ENCODE results near the gene PSMA7.
A peak's percentile ranks its signal among the peaks of the same experiment; 100 is the strongest.
"Not testable (repeated sequence)": the region's sequence is repeated elsewhere in the genome, so short reads cannot be mapped to it uniquely, and the experiment has no call there.

The PSMA7 gene

DNA sequence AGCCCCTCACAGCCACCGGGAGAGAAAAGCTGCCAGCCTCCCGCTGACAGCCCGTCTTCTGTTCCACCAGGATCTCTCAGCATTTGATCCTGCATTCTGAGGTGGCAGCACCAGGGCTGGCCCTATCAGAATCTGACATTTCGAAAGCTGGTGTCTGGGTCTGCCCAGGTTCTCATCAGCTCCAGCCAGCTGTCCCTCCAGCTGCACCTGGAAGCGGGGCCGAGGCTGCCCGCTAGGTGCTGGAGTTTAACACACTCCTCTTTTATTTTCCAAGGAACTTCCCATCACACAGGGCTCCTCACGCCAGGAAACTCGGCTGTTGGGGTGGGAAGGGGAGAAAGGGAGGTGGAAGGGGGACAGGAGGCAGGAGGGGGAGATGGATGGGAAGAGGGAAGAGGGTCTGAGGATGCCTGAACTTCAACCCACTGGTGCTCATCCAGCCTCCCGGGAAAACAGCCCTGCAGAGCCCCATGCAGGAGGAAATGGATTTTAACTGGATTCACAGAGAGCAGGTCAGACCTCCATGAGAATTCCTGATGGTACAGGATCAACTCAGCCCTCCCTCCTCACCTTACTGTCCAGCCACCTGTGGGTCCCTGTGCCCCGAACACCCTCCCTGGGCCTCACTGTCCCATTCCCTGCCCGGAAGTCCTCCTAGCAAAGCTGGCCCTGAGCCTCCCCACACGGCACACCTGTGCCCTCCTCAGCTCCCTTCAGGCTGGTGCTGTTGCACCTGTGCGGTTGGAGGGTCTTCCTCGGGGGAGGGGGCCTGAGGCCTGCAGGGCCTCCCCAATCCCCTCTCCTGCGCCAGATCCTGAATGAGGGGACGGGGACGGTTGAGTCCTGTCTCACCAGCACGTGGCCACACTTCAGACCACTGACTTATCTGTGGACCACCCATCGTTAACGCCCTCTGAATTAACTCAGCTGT, 24.8 kb downstream of the PSMA7 start:
- DNase-seq = no peak

DNA sequence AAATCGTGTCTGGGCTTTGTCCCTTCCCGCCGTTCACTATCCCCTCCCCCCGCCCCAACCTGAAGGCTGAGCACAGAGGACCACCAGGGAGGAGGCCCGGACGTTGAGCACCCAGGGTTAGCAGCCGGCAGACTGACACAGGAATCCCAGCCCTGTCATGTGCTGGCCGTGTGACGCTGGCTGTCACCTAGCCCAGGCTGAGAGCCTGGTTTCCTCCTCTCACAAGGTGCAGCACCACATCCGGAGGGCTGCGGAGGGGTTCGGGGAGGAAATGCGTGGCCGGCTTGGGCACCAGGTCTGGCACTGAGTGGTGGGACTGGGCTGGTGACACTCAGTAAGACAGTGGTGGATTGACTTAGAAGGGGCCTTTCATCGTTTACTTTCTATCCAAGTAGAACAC, 25.5 kb downstream of the PSMA7 start:
- peak; percentile 84 for DNase-seq

DNA sequence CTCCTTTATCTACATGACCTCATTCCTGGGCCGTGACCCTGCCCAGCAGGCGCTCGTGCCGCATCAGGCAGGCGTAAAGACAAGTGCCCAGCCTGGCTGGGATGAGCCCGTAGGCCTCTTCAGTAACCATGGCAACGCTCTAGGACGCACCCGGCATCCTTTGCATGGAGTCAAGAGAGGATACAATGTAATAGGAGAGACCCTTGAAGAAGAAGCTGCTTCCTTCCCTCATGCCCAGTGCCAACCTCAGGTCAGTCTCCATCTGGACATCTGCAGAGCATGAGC, 25.9 kb downstream of the PSMA7 start:
- no peak for DNase-seq

DNA sequence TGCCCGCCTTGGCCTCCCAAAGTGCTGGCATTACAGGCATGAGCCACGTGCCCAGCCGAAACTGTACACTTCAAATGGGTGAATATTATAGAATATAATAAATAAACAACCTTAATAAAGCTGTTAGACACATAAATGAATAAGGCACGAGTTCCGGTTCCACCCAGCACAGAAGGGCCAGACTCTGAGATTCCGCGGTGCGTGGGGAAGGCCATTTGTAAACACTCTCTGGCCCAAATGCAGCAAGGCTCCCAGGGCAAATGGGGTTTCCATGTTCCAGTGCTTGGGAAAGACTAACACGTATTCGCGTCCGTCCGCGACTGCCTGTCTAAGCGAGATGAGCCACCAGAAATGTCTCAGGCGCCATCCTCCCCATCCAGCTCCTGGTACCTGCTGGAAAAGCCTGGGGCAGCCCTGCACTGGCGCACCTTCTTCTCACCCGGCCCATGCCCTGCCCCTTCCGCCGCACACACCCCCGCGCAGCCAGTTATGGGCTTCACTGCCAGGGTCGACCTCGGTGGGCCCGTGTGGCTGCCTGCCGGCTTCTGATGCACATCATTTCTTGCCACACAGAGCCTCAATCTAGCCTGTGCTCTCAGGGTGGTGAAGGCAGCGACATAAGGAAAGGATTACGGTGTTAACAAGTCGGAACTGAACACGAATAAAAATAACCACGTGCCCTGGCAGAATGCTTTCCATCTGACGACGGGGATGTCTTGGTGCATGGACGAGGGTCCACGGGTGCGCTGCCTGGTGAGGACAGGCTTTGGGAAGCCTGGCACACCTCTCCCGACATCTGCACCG, 26.4 kb downstream of the PSMA7 start:
- no peak for DNase-seq

DNA sequence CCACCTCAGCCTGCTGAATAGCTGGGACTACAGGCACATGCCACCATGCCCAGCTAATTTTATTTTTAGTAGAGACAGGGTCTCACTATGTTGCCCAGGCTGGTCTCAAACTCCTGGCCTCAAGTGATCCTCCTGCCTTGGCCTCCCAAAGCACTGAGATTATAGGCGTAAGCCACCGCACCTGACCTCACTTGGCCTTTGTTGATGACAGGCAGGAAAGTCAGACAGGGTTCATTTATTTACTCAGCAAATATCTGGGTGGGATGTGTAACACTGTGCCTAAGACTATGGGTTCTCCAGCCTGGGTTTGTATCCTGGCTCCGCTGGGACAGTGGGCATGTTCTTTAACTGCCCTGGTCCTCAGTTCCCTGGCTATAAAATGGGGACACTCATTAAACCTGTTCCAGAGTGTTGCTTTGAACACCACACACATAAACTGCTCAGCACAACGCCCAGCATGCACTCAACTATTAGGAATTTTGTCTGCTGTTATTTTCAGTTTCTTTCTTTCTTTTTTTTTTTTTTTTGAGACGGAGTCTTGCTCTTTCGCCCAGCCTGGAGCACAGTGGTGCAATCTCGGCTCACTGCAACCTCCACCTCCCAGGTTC, 27.3 kb downstream of the PSMA7 start:
- DNase-seq = not testable (repeated sequence)

DNA sequence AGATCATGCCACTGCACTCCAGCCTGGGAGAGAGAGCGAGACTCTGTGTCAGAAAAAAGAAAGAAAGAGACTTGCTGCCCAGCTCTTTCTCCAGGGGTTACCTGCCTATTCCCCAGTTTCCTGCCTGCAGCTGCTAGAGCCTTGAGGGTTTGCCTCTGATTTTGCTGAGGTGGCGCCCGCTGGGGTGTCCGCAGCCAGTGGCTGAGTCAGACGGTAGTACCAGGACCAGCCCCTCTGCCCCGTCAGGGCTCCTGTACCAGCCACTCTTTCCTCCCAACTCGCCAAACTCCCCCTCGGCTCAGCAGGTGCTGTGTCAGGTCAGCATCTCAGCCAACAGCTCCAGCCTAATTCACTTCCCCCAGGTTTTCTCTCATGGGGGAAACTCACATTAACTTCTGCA, 28.3 kb downstream of the PSMA7 start:
- DNase-seq = no peak

DNA sequence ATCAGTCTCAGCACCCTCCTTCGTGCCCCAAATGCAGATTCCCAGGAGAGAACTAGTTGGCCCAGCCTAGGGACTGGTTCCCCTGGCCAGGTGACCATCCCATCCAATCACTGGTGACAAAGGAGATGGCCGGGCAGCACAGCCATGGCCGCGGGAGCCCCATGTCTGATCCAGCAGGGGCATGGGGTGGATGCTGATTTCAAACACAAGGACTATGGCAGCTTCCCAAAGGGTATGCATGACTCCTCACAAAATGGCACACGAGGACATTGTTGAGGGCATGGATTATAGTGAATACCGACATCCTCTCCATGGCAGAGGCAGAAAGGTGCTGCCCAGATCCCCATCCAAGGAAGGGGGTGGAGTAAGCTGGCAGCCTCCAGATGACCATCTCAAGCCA, 30.8 kb downstream of the PSMA7 start:
- DNase-seq = no peak

DNA sequence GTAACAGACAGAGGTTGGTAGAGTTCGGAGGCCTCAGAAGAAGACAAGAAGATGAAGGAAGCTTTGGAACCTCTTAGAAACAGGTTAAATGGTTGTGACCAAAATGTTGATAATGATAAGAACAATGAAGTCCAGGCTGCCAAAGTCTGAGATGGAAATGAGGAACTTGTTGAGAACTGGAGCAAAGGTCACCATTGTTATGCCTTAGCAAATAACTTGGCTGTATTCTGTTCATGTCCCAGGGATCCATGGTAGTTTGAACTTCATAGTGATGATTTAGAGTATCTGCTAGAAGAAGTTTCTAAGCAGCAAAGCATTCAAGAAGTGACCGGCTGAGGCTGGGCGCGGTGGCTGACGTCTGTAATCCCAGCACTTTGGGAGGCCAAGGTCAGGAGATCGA, 32.0 kb downstream of the PSMA7 start:
- no peak for DNase-seq

DNA sequence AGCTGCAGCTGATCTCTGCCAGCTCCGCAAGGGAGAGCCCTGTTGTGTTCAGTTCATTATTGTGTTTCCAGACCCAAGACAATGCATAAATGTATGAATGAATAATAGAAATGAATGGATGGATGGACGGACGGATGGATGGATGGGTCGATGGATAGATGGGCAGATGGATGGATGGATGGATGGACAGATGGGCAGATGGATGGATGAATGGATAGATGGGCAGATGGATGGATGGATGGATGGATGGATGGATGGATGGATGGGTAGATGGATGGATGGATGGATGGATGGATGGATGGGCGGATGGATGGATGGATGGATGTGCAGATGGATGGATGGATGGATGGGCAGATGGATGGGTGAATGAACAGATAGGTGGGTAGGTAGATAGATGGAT, 37.6 kb downstream of the PSMA7 start:
- DNase-seq = no peak

DNA sequence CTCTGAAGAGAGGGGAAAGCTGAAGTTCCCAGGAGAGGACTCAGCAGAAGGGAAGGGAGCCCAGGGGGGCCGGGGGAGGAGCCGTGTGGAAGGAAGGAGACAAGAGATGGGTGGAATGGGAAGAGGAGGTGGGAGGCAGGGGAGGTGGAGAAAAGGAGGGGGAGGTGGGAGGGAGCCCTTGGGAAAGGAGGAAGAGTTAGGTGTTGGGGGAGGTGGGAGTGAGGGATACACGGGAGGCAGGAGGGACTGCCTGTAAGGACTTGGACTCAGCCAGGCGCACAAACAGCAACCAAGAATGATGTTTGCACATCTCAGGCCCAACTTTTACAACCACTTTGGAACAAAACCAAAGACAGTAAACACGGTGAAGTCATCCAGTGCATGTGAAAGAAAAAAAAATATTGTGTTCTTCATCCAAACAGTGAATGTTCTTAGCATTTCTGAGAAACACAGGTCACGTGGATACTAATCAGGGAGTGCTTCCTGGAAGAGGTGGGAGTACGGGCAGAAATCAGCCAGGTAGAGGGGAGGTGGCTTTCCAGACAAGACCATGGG, 38.3 kb downstream of the PSMA7 start:
- no peak for DNase-seq

DNA sequence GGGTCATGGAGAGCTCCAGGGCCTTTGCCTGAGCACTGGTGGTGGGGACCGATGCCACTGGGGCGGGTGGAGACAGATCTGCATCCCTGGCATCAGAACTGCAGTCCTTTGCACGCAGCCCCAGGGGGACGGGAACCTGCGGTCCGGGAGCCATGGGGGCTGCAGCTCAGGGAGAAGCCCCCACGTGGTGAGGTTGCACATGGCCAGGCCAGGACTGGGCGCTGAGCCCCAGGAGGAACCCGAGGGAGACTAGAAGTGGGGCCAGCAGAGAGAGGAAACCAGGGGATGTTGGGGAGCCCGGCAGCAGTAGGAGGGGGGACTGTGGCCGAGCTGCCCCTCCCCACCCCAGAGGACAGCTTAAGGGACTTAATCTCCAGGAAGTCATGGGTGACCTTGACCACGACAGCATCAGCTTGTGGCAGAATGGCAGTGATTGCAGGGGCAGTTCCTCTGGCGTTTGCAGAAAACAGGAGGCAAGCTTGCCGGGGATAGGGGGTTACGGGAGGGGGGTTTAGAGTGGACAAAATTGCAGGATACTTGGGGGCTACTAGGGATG, 38.9 kb downstream of the PSMA7 start:
- no peak for DNase-seq

DNA sequence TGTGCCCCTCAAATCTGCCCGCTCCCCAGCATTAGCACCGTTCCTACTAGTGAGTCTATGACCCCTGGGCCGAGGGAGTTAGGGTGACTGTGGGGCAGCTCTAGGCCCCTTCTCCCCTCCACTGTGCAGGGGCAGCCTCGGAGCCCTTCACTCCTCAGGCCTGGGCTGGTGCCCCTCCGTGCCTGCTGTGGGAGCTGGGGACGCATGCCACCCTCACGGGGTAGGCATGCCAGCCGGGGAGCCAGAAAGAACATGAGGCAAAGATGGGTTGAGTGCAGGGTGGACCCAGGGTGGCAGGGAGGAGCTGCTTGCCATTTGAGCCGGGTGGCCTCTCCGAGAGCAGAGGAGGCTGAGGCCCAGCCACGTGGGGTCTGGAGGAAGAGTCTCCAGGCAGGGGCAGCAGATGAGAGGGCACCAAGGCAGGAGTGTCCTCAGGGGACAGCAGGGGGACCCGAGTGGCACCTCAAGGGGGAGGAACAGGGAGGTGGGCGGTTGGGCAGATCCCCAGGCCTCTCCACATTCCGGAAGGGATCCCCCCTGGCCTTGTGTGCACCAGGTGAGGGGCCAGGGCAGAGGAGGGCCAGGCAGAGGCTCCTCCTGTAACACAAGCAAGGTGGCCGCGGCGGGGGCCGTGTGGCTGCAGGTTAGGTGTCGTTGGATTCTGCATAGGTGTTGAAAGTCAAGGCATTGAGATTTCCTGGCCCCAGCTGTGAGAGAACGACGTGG, 39.5 kb downstream of the PSMA7 start:
- no peak for DNase-seq

DNA sequence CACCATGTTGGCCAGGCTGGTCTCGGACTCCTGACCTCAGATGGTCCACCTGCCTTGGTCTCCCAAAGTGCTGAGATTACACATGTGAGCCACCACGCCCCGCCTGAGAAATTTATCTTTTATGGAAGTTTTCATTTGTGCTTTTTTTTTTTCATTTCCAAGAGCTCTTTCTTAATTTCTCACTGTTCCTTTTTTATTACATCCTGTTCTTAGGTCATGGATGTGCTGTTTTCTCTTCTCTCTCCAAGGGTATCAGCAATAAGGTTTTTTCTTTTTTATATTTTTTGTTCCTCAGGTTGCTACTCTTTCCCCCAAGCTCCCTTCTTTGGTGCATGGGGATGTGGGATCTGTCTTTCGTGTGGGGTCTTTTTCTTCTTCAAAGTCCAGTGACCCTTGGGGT, 42.1 kb downstream of the PSMA7 start:
- DNase-seq = no peak

DNA sequence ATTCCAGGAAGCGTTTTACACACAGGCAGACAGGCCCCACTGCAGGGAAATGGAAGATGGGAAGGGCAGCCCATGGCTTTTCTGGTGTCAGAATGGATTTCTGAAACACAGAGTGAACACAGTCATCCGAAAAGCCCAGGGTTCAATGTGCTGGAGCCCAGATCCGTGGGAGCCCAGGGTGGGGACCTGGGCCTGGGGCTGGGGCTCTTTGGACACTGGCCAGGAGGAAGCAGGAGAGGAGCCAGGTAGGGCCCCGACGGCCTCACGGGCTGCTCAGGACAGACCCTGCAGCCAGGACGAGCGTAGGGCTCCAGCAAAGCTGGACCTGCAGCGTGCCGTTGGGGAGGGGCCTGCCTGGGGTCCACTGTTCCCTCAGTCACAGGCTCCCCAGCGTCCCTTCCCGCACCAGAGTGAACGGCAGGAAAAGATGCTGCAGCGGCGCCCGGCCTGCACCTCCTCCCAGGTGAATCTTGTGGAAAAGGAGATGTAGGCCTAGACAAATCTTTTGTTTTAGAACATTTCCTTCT, 45.2 kb downstream of the PSMA7 start:
- DNase-seq = no peak

DNA sequence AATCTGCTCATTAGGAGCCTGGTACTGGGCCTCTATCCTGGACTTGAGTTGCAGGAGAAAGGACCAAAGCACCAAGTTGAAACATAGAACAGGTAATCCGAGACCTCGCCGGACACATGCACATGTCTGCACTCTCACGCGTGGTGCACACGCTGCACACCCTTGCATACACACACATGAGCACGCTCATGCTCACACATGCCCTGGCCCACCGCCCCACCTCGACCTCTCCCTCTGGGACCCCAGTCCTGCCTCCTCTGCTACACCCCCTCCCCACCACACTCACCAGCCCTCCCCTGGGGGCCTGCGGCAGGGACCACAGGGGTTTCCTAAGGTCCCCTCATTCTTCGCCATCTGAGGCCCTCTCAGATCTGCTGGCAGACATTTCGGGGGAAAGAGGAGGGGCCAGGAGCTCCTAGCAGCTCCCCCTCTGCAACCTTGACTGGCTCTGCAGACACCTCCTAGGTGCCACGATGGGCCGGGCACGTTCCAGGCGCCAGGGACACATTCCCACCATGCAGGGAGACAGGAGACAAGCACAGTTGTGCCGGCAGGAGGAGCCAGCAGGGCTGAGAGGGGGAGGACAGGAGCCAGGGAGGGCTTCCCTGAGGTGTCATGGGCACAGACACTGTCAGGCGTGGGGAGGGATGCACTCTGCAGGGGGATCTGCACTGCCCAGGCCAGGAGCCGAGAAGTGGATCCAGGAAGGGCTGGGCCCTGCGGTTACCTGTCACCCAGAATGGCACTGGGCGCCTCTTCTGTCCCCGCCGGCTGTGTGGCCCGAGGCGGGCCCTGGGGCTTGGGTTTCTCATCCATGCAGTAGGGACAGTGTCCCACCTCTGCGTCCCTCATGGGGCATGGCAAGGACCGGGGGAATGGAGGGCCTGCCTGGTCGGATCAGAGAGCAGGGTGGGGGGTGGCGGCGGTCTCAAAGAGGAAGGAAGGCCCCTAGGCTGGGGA, 46.5 kb downstream of the PSMA7 start:
- DNase-seq = no peak

DNA sequence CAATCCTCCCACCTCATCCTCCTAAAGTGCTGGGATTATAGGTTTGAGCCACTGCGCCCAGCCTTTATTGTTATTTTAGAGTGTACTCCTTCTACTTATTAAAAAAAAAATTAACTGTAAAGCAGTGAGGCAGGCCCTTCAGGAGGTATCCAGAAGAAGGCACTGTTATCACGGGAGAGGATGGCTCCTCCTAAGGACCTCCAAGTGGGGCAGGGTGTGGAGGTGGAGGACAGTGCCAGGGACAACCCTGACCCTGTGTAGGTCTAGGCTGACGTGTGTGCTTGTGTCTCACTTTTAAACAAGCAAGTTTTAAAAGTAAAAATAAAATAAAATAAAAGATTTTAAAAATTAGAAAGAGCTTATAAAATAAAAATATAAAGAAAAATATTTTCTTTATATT, 53.8 kb downstream of the PSMA7 start:
- DNase-seq = no peak

DNA sequence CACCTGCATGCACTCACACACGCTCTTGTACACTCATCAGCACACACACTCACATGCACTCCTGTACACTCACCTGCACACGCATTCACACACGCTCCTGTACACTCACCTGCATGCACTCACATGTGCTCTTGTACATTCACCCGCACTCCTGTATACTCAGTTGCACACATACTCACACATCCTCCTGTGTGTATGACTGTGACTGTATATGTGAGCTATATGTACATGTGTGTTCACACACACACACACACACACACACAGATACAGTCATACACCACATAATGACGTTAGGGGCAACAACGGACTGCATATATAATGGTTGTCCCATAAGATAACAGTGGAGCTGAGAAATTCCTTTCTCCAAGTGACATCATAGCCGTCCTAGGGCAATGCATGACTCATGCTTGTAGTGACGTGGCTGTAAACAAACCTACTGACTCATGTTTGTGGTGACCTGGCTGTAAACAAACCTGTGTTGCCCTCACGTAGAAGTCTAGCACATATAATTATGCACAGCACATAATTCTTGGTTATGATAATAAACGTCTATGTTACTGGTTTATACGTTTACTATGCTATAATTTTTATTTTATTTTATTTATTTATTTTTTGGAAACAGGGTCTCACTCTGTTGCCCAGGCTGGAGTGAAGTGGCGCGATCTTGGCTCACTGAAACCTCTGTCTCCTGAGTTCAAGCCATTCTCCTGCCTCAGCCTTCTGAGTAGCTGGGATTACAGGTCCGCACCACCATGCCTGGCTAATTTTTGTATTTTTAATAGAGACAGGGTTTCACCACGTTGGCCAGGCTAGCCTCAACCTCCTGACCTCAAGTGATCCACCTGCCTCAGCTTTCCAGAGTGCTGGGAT, 54.7 kb downstream of the PSMA7 start:
- DNase-seq = peak; percentile 13

DNA sequence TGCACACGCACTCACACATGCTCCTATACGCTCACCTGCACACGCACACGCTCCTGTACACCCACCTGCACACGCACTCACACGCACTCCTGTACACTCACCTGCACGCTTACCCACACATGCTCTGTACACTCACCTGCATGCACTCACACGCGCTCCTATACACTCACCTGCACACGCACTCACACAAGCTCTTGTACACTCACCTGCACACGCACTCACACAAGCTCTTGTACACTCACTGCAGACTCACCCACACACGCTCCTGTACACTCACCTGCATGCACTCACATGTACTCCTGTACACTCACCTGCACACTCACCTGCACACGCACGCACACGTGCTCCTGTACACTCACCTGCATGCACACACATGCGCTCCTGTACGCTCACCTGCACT, 55.6 kb downstream of the PSMA7 start:
- no peak for DNase-seq

DNA sequence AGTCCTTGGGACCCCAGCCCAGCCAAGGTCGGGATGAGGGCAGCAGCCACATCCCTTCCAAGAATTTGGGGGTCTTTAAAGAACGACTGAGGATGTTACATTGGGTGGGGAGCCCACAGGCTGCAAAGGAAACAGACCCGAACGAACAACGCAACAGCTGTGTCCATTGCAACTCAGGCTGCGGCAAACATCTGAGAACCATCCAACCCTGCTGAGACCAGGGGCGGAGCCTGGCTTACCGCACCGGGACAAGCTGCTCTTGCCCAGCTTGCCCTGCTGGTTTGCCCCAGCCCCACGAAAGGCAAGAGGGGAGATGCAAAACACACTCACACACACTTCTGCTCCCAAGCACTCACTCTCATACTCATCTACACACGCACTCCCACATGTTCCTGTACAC, 56.0 kb downstream of the PSMA7 start:
- DNase-seq = no peak
